GM12878 (cell line): ENCODE results near the gene CTSK. TPM values are rescaled to one million over a fixed set of nuclear protein-coding genes. Genes with fewer than 3 reads are reported as not detected.

Source experiments
- ATAC-seq: fragments of 200-7000 bp; cut with Tn5 transposase; 3 replicates; pipeline ENCODE4 v1.9.1; 2020; ENCODE audit warnings: mild to moderate bottlenecking, moderate library complexity
- BruUV-seq: library from RNA; stranded (reverse); fragments of 400-500 nt; replicated peaks from 2 replicates; lab custom pipeline; 2021; lab: Mats Ljungman, UMichigan
- CTCF ChIA-PET: fragments of 300-600 bp; sonication (Branson Sonifier 250); formaldehyde crosslinking; extraction: SDS; loops from one replicate; lab custom pipeline; 2021; ENCODE audit warnings: inconsistent platforms; lab: Yijun Ruan, JAX
- POLR2A ChIA-PET: fragments of 350-600 bp; formaldehyde crosslinking; extraction: SDS; loops from one replicate; lab custom pipeline; 2021; ENCODE audit warnings: inconsistent platforms; lab: Charles Lee
- RAD21 ChIA-PET: fragments of 300-600 bp; sonication (Branson Sonifier 250); formaldehyde crosslinking; loops from one replicate; lab custom pipeline; 2023; ENCODE audit warnings: antibody characterized with exemption; ENCODE audit not compliant: unreplicated experiment; lab: Charles Lee
- SMC1A ChIA-PET: fragments of 300-600 bp; sonication (Branson Sonifier 250); formaldehyde crosslinking; loops from one replicate; lab custom pipeline; 2023; ENCODE audit not compliant: unreplicated experiment, uncharacterized antibody; lab: Charles Lee
- DNase-seq: peaks from one replicate; pipeline ENCODE4 v3.0.0-alpha.2; 2011; ENCODE audit warnings: low read depth, low spot score
- FAIRE-seq: peaks from 3 replicates; lab custom pipeline; 2011; peaks lifted over from hg19 to GRCh38; lab: Jason Lieb, UNC
- H2AFZ ChIP-seq: 2 replicates; pipeline ENCODE4 v1.6.0; 2011; ENCODE audit warnings: low read depth, low read length, control low read depth; ENCODE audit not compliant: control insufficient read depth
- H3K27ac ChIP-seq: 2 replicates; pipeline ENCODE4 v1.5.1; 2011; ENCODE audit warnings: control low read depth; ENCODE audit not compliant: control insufficient read depth, insufficient read depth
- H3K27me3 ChIP-seq, 2 experiments: replicated peaks in 1 of 2; 2 replicates each; pipeline versions ENCODE4 v1.6.0 to v1.6.1; 2011; ENCODE audit warnings: low read length in 1 of 2; ENCODE audit not compliant: control insufficient read depth in 2 of 2, insufficient read depth in 2 of 2
- H3K36me3 ChIP-seq, 2 experiments: 2 replicates each; pipeline ENCODE4 v1.5.1; 2011; ENCODE audit warnings: low read length in 1 of 2; ENCODE audit not compliant: control insufficient read depth in 2 of 2, insufficient read depth in 2 of 2
- H3K4me1 ChIP-seq: 2 replicates; pipeline ENCODE4 v1.6.1; 2011; ENCODE audit warnings: mild to moderate bottlenecking, low read length, moderate library complexity, mixed read lengths; ENCODE audit not compliant: control insufficient read depth, insufficient read depth
- H3K4me2 ChIP-seq: 2 replicates; pipeline ENCODE4 v1.6.0; 2011; ENCODE audit warnings: control low read depth; ENCODE audit not compliant: control insufficient read depth, insufficient read depth
- H3K4me3 ChIP-seq: fragments of 200-600 bp; sonication (generic); 2 replicates; pipeline ENCODE4 v1.5.1; 2016
- H3K79me2 ChIP-seq: 2 replicates; pipeline ENCODE4 v1.6.0; 2011; ENCODE audit warnings: low read length; ENCODE audit not compliant: control insufficient read depth, insufficient read depth
- H3K9ac ChIP-seq: 2 replicates; pipeline ENCODE4 v1.8.0; 2011; ENCODE audit warnings: low read length, control low read depth, mixed read lengths; ENCODE audit not compliant: control insufficient read depth, insufficient read depth
- H3K9me3 ChIP-seq: replicated peaks from 3 replicates; pipeline ENCODE4 v1.5.1; 2011; ENCODE audit warnings: mild to moderate bottlenecking, low read length; ENCODE audit not compliant: control insufficient read depth, insufficient read depth
- H4K20me1 ChIP-seq: 2 replicates; pipeline ENCODE4 v1.6.0; 2011; ENCODE audit not compliant: control insufficient read depth, insufficient read depth
- BCL3 ChIP-seq: IDR thresholded peaks from 2 replicates; pipeline ENCODE4 v1.6.1; 2011; ENCODE audit warnings: borderline replicate concordance, low read depth, mild to moderate bottlenecking, moderate library complexity, low read length; ENCODE audit not compliant: insufficient read depth, poor library complexity, severe bottlenecking
- HDAC2 ChIP-seq: fragments of 200-600 bp; sonication (generic); IDR thresholded peaks from 2 replicates; pipeline ENCODE4 v1.6.1; 2017
- KLF5 ChIP-seq: fragments of 450-650 bp; IDR thresholded peaks from 2 replicates; pipeline ENCODE4 v1.6.1; 2014; ENCODE audit warnings: mild to moderate bottlenecking; ENCODE audit not compliant: partially characterized antibody
- MXI1 ChIP-seq: fragments of 150-350 bp; IDR thresholded peaks from 2 replicates; pipeline ENCODE4 v1.6.1; 2011; ENCODE audit warnings: low read depth, mild to moderate bottlenecking, inconsistent platforms, low read length, improper control_type of control experiment
- POLR2AphosphoS2 ChIP-seq: IDR thresholded peaks from 2 replicates; pipeline ENCODE4 v1.6.1; 2011; ENCODE audit warnings: low read depth, mild to moderate bottlenecking, low read length, improper control_type of control experiment, moderate library complexity
- POU2F2 ChIP-seq: IDR thresholded peaks from 3 replicates; pipeline ENCODE4 v1.6.1; 2011; ENCODE audit warnings: low read depth, mild to moderate bottlenecking, low read length, borderline replicate concordance
- RUNX3 ChIP-seq: IDR thresholded peaks from 2 replicates; pipeline ENCODE4 v1.6.1; 2012; ENCODE audit warnings: low read length, inconsistent platforms
- ZBTB11 ChIP-seq: fragments of 450-650 bp; formaldehyde crosslinking; IDR thresholded peaks from 2 replicates; pipeline ENCODE4 v1.5.0; 2022; ENCODE audit warnings: mild to moderate bottlenecking, missing genetic modification characterization
- ZZZ3 ChIP-seq: IDR thresholded peaks from 2 replicates; pipeline ENCODE4 v1.6.1; 2011; ENCODE audit warnings: low read depth; ENCODE audit not compliant: control insufficient read depth, insufficient read length
- WGBS: methylation state at CpG from one replicate; pipeline ENCODE4 v1.1.6; 2016; ENCODE audit warnings: low lambda C conversion rate; ENCODE audit not compliant: insufficient replicate concordance, insufficient coverage; ENCODE audit errors: missing lambda C conversion rate; 5-methylcytosine and 5-hydroxymethylcytosine counted together
- in situ Hi-C: fragments of 300-500 bp; cut with MboI; formaldehyde crosslinking; loops from 9 replicates; pipeline ENCODE4 v1.14.3; 2018; ENCODE audit warnings: mixed read lengths
- intact Hi-C: fragments of 100-400 bp; cut with micrococcal nuclease; formaldehyde crosslinking; loops from one replicate; pipeline ENCODE4 v1.14.2; 2022; ENCODE audit not compliant: unreplicated experiment
- polyA plus RNA-seq, 11 experiments: library from polyadenylated mRNA; depleted of rRNA in 4 of 11; unstranded in 6 of 11; stranded (reverse) in 5 of 11; fragments of >200 nt; fragmentation: Nextera tagmentation in 4 of 11; fragmentation: Illumina TruSeq in 1 of 11; extraction: Ambion mirVana in 4 of 11; extraction: Trizol in 1 of 11; gene quantifications; 1 replicate in 1 of 11; 2 replicates in 10 of 11; pipeline versions ENCODE4 v1.2.1 to v1.2.3, GENCODE V29; 2011 to 2016; ENCODE audit warnings: inconsistent platforms in 2 of 11, missing spikeins in 2 of 11, low read depth in 1 of 11
- total RNA-seq, 4 experiments: library from RNA; depleted of rRNA in 3 of 4; stranded (reverse); fragments of >200 nt in 3 of 4; fragmentation: Illumina TruSeq in 1 of 4; extraction: Trizol in 1 of 4; gene quantifications; 2 replicates each; pipeline versions ENCODE4 v1.2.1 to v1.2.3, GENCODE V29; 2013 to 2021
- TF ChIP-seq, protein P1 (sequence below): fragments of 450-650 bp; IDR thresholded peaks from 2 replicates; pipeline ENCODE4 v1.6.1; 2016; ENCODE audit warnings: mild to moderate bottlenecking
- TF ChIP-seq, protein P2 (sequence below): fragments of 450-650 bp; IDR thresholded peaks from 2 replicates; pipeline ENCODE4 v1.6.1; 2016; ENCODE audit warnings: mild to moderate bottlenecking
- TF ChIP-seq, protein P3 (sequence below): fragments of 450-650 bp; IDR thresholded peaks from 2 replicates; pipeline ENCODE4 v1.6.1; 2014; ENCODE audit warnings: mild to moderate bottlenecking

CTSK gene
- total and polyA plus RNA-seq, 10 of the 15 experiments (the other 5 are each of a cell fraction or from before 2014, with no cell fraction given): 0.40 to 3.1 (median 0.83) TPM

GRCh38 chr1:150775276-150775675 is 32.8 kb downstream of the CTSK start:
- in situ Hi-C loops (no loop called here), intact Hi-C loops (no loop called here)
- Histone ChIP-seq H3K4me3 (no peak overlapping the region), H3K9ac (no peak overlapping the region), H3K27ac (no peak overlapping the region), H4K20me1 (no peaks in the 10 kb centered on the region), H2AFZ (no peak overlapping the region), H3K36me3 (no peaks in the 10 kb centered on the region), H3K27me3 (no peaks in the 10 kb centered on the region), H3K79me2 (no peaks in the 10 kb centered on the region), H3K9me3 (no peaks in the 10 kb centered on the region), H3K4me2 (no peak overlapping the region), H3K4me1 (peaks cover 12% of the 10 kb centered on the region)
- no TSS peak for BruUV-seq
- ATAC-seq: no peak
- POLR2A ChIA-PET: interaction anchor here (0.7 kb wide), 1 partner anchor 217 kb away, joined by 9 read pairs; no protein-coding TSS in a partner anchor
- RAD21 ChIA-PET: interaction anchor here (1.5 kb wide), 1 partner anchor 82 kb away, joined by 4 read pairs; no protein-coding TSS in a partner anchor
- CTCF ChIA-PET: interaction anchor here (1.4 kb wide), 1 partner anchor 10 kb away, joined by 4 read pairs; the partner anchor contains the start of gene CTSS
- 87% methylated on average over 3 of the region's 3 CpGs for WGBS
- DNase-seq: no peak
- no peak for FAIRE-seq
- SMC1A ChIA-PET: interaction anchor here (1.2 kb wide), 1 partner anchor 9 kb away, joined by 3 read pairs; no protein-coding TSS in a partner anchor
- TF ChIP-seq, protein P1, sequence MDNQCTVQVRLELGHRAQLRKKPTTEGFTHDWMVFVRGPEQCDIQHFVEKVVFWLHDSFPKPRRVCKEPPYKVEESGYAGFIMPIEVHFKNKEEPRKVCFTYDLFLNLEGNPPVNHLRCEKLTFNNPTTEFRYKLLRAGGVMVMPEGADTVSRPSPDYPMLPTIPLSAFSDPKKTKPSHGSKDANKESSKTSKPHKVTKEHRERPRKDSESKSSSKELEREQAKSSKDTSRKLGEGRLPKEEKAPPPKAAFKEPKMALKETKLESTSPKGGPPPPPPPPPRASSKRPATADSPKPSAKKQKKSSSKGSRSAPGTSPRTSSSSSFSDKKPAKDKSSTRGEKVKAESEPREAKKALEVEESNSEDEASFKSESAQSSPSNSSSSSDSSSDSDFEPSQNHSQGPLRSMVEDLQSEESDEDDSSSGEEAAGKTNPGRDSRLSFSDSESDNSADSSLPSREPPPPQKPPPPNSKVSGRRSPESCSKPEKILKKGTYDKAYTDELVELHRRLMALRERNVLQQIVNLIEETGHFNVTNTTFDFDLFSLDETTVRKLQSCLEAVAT: no peak
- TF ChIP-seq, protein P2, sequence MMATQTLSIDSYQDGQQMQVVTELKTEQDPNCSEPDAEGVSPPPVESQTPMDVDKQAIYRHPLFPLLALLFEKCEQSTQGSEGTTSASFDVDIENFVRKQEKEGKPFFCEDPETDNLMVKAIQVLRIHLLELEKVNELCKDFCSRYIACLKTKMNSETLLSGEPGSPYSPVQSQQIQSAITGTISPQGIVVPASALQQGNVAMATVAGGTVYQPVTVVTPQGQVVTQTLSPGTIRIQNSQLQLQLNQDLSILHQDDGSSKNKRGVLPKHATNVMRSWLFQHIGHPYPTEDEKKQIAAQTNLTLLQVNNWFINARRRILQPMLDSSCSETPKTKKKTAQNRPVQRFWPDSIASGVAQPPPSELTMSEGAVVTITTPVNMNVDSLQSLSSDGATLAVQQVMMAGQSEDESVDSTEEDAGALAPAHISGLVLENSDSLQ: no peak
- TF ChIP-seq RUNX3: no peak
- no peak for TF ChIP-seq ZZZ3
- no peak for TF ChIP-seq KLF5
- no peak for TF ChIP-seq POLR2AphosphoS2
- no peak for TF ChIP-seq MXI1
- TF ChIP-seq POU2F2: no peak
- no peak for TF ChIP-seq BCL3
- TF ChIP-seq HDAC2: no peak
- TF ChIP-seq, protein P3, sequence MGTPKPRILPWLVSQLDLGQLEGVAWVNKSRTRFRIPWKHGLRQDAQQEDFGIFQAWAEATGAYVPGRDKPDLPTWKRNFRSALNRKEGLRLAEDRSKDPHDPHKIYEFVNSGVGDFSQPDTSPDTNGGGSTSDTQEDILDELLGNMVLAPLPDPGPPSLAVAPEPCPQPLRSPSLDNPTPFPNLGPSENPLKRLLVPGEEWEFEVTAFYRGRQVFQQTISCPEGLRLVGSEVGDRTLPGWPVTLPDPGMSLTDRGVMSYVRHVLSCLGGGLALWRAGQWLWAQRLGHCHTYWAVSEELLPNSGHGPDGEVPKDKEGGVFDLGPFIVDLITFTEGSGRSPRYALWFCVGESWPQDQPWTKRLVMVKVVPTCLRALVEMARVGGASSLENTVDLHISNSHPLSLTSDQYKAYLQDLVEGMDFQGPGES: no peak
- no peak for TF ChIP-seq ZBTB11 (CRISPR knock-in tag)
